Mesendoderm (in vitro differentiated cells): ENCODE data around the gene NOLC1.

Source experiments
- DNase-seq: peaks from one replicate; pipeline ENCODE4 v3.0.0; 2013
- H2AK5ac ChIP-seq: 2 replicates; pipeline ENCODE4 v1.6.1; 2013; ENCODE audit warnings: low read length, inconsistent platforms
- H2BK120ac ChIP-seq: 2 replicates; pipeline ENCODE4 v1.6.1; 2013; ENCODE audit warnings: low read depth, mild to moderate bottlenecking, low read length, moderate library complexity, mixed read lengths
- H2BK15ac ChIP-seq: replicated peaks from 2 replicates; pipeline ENCODE4 v1.6.1; 2013; ENCODE audit warnings: low read depth, mild to moderate bottlenecking, moderate library complexity
- H2BK5ac ChIP-seq: 2 replicates; pipeline ENCODE4 v1.6.1; 2013; ENCODE audit warnings: low read length, inconsistent platforms
- H3K18ac ChIP-seq: 2 replicates; pipeline ENCODE4 v1.6.1; 2013; ENCODE audit warnings: mild to moderate bottlenecking, low read length, mixed read lengths
- H3K23ac ChIP-seq: one replicate; pipeline ENCODE4 v1.6.1; 2013; ENCODE audit warnings: low read length
- H3K27ac ChIP-seq: 2 replicates; pipeline ENCODE4 v1.5.1; 2013; ENCODE audit warnings: low read depth, mild to moderate bottlenecking, inconsistent platforms, low read length, moderate library complexity
- H3K27me3 ChIP-seq: 2 replicates; pipeline ENCODE4 v1.6.1; 2013; ENCODE audit warnings: low read length, control low read depth, mild to moderate bottlenecking, inconsistent platforms; ENCODE audit not compliant: insufficient read depth, poor library complexity
- H3K36me3 ChIP-seq: 2 replicates; pipeline ENCODE4 v1.6.1; 2013; ENCODE audit warnings: low read length, inconsistent platforms; ENCODE audit not compliant: control insufficient read depth, insufficient read depth
- H3K4ac ChIP-seq: one replicate; pipeline ENCODE4 v1.6.1; 2013; ENCODE audit warnings: low read depth, mild to moderate bottlenecking, low read length, moderate library complexity
- H3K4me1 ChIP-seq: 2 replicates; pipeline ENCODE4 v1.6.1; 2013; ENCODE audit warnings: low read depth, low read length, inconsistent platforms; ENCODE audit not compliant: control insufficient read depth
- H3K4me2 ChIP-seq: 2 replicates; pipeline ENCODE4 v1.6.1; 2013; ENCODE audit warnings: low read length
- H3K4me3 ChIP-seq: 2 replicates; pipeline ENCODE4 v1.5.1; 2013; ENCODE audit warnings: mild to moderate bottlenecking, low read length
- H3K56ac ChIP-seq: one replicate; pipeline ENCODE4 v1.6.1; 2013; ENCODE audit warnings: low read length
- H3K79me1 ChIP-seq: 2 replicates; pipeline ENCODE4 v1.6.1; 2013; ENCODE audit warnings: low read length, inconsistent platforms
- H3K79me2 ChIP-seq: 2 replicates; pipeline ENCODE4 v1.6.1; 2013; ENCODE audit warnings: mild to moderate bottlenecking, low read length; ENCODE audit not compliant: control insufficient read depth, insufficient read depth
- H3K9ac ChIP-seq: 2 replicates; pipeline ENCODE4 v1.6.1; 2013; ENCODE audit warnings: low read length, inconsistent platforms
- H4K5ac ChIP-seq: one replicate; pipeline ENCODE4 v1.6.1; 2013; ENCODE audit warnings: low read length
- H4K8ac ChIP-seq: one replicate; pipeline ENCODE4 v1.6.1; 2013; ENCODE audit warnings: low read depth, mild to moderate bottlenecking, control low read depth, low read length, moderate library complexity
- WGBS: extraction: QIAGEN DNeasy Blood & Tissue Kit; methylation state at CpG from one replicate; pipeline ENCODE4 v1.1.7; 2013; ENCODE audit warnings: low lambda C conversion rate, missing lambda C conversion rate; ENCODE audit not compliant: insufficient coverage; ENCODE audit errors: extremely low coverage; 5-methylcytosine and 5-hydroxymethylcytosine counted together

The NOLC1 gene

GRCh38 chr10:102116656-102117055 lies 35.5 kb upstream of the NOLC1 start:
- H3K4ac ChIP-seq: no peak overlapping the region
- H3K23ac ChIP-seq: no peak overlapping the region
- H3K56ac ChIP-seq: peak overlapping the region; percentile 73
- H2BK5ac ChIP-seq: no peak overlapping the region
- H3K4me3 ChIP-seq: no peak overlapping the region
- no peak overlapping the region for H2AK5ac ChIP-seq
- no peak overlapping the region for H2BK120ac ChIP-seq
- no peak overlapping the region for H3K4me2 ChIP-seq
- no peak overlapping the region for H2BK15ac ChIP-seq
- no peaks in the 10 kb centered on the region for H3K36me3 ChIP-seq
- H4K5ac ChIP-seq: no peak overlapping the region
- peaks cover 17% of the 10 kb centered on the region for H3K79me1 ChIP-seq
- no peaks in the 10 kb centered on the region for H3K27me3 ChIP-seq
- WGBS: no CpG with 5 or more reads among the region's 1 CpG
- peak overlapping the region; percentile 40 for H3K9ac ChIP-seq
- H4K8ac ChIP-seq: no peak overlapping the region
- H3K79me2 ChIP-seq: peaks cover 64% of the 10 kb centered on the region
- H3K18ac ChIP-seq: no peak overlapping the region
- H3K27ac ChIP-seq: peak overlapping the region; percentile 48
- DNase-seq: no peak
- H3K4me1 ChIP-seq: peaks cover 27% of the 10 kb centered on the region

GRCh38 chr10:102117391-102118159 lies 34.6 kb upstream of the NOLC1 start:
- Histone ChIP-seq H3K79me1 (peaks cover 12% of the 10 kb centered on the region), H3K4me2 (peak overlapping the region; percentile 21), H4K8ac (no peak overlapping the region), H4K5ac (no peak overlapping the region), H3K27ac (peak overlapping the region; percentile 48), H3K18ac (peak overlapping the region; percentile 1), H2BK5ac (peak overlapping the region; percentile 70), H3K27me3 (no peaks in the 10 kb centered on the region), H3K56ac (peak overlapping the region; percentile 73), H3K4ac (peak overlapping the region; percentile 4), H3K23ac (peak overlapping the region; percentile 70), H3K9ac (peak overlapping the region; percentile 40), H3K4me1 (peaks cover 33% of the 10 kb centered on the region), H2BK120ac (no peak overlapping the region), H3K79me2 (peaks cover 55% of the 10 kb centered on the region), H3K36me3 (no peaks in the 10 kb centered on the region), H2BK15ac (no peak overlapping the region), H3K4me3 (no peak overlapping the region), H2AK5ac (peak overlapping the region; percentile 78)
- peak; percentile 79 for DNase-seq
- no CpG with 5 or more reads among the region's 12 CpGs for WGBS

GRCh38 chr10:102118867-102119266 lies 33.3 kb upstream of the NOLC1 start:
- H3K4ac ChIP-seq: no peak overlapping the region
- H3K23ac ChIP-seq: no peak overlapping the region
- no CpG with 5 or more reads among the region's 6 CpGs for WGBS
- peak overlapping the region; percentile 7 for H2BK120ac ChIP-seq
- peaks cover 33% of the 10 kb centered on the region for H3K4me1 ChIP-seq
- H3K27me3 ChIP-seq: no peaks in the 10 kb centered on the region
- no peak overlapping the region for H2BK5ac ChIP-seq
- H3K56ac ChIP-seq: peak overlapping the region; percentile 73
- H3K36me3 ChIP-seq: no peaks in the 10 kb centered on the region
- H4K5ac ChIP-seq: no peak overlapping the region
- peak overlapping the region; percentile 8 for H3K4me3 ChIP-seq
- peak overlapping the region; percentile 37 for H3K9ac ChIP-seq
- H3K18ac ChIP-seq: no peak overlapping the region
- H3K79me1 ChIP-seq: peaks cover 10% of the 10 kb centered on the region
- no peak overlapping the region for H4K8ac ChIP-seq
- peak overlapping the region; percentile 73 for H3K4me2 ChIP-seq
- peak overlapping the region; percentile 27 for H3K27ac ChIP-seq
- H2AK5ac ChIP-seq: peak overlapping the region; percentile 27
- no peak overlapping the region for H2BK15ac ChIP-seq
- H3K79me2 ChIP-seq: peaks cover 42% of the 10 kb centered on the region
- peak; percentile 67 for DNase-seq

GRCh38 chr10:102119417-102120141 lies 32.6 kb upstream of the NOLC1 start:
- H3K4me3 ChIP-seq: peak overlapping the region; percentile 68
- DNase-seq: peak; percentile 85
- no peaks in the 10 kb centered on the region for H3K27me3 ChIP-seq
- H3K79me1 ChIP-seq: peaks cover 10% of the 10 kb centered on the region
- H3K4ac ChIP-seq: peak overlapping the region; percentile 64
- H2BK120ac ChIP-seq: peak overlapping the region; percentile 7
- H3K36me3 ChIP-seq: no peaks in the 10 kb centered on the region
- peak overlapping the region; percentile 92 for H2BK5ac ChIP-seq
- peak overlapping the region; percentile 73 for H3K4me2 ChIP-seq
- peak overlapping the region; percentile 99 for H3K27ac ChIP-seq
- H3K18ac ChIP-seq: peak overlapping the region; percentile 51
- peaks cover 37% of the 10 kb centered on the region for H3K79me2 ChIP-seq
- H4K8ac ChIP-seq: no peak overlapping the region
- H3K56ac ChIP-seq: peak overlapping the region; percentile 100
- peak overlapping the region; percentile 97 for H3K9ac ChIP-seq
- peak overlapping the region; percentile 99 for H3K23ac ChIP-seq
- no peak overlapping the region for H4K5ac ChIP-seq
- no peak overlapping the region for H2AK5ac ChIP-seq
- H2BK15ac ChIP-seq: no peak overlapping the region
- no CpG with 5 or more reads among the region's 22 CpGs for WGBS
- peaks cover 33% of the 10 kb centered on the region for H3K4me1 ChIP-seq

- Histone ChIP-seq H3K27me3 (no peaks in the 10 kb centered on the region), H3K27ac (peak within 1 kb of the TSS; percentile 99), H3K4me2 (peak within 1 kb of the TSS; percentile 98), H2BK120ac (peak within 1 kb of the TSS; percentile 21), H2BK5ac (peak within 1 kb of the TSS; percentile 98), H3K4ac (peak within 1 kb of the TSS; percentile 64), H3K4me1 (peaks cover 33% of the 10 kb centered on the region), H4K5ac (no peak within 1 kb of the TSS), H3K79me2 (peaks cover 37% of the 10 kb centered on the region), H4K8ac (no peak within 1 kb of the TSS), H3K23ac (peak within 1 kb of the TSS; percentile 99), H3K56ac (peak within 1 kb of the TSS; percentile 100), H2AK5ac (no peak within 1 kb of the TSS), H3K18ac (peak within 1 kb of the TSS; percentile 88), H3K79me1 (peaks cover 10% of the 10 kb centered on the region), H3K4me3 (peak within 1 kb of the TSS; percentile 68), H3K36me3 (no peaks in the 10 kb centered on the region), H2BK15ac (no peak within 1 kb of the TSS), H3K9ac (peak within 1 kb of the TSS; percentile 97)
- DNase-seq: peak; percentile 92
- WGBS: no CpG with 5 or more reads among the region's 104 CpGs
These were observed 31.8 kb upstream of the NOLC1 start, which contains the start of gene LDB1 for GRCh38 chr10:102120142-102120990. Gene LDB1 (minus strand): TSS chr10:102120368. CDS start chr10:102120110, 258 bp downstream.
